Measurements from ENCODE around the gene GNAT2. TPM values are rescaled to one million over a fixed set of nuclear protein-coding genes. Genes with fewer than 3 reads are reported as not detected.

The GNAT2 gene
- total RNA-seq, 1 experiment from 2014 or later = 0.20 TPM

DNA sequence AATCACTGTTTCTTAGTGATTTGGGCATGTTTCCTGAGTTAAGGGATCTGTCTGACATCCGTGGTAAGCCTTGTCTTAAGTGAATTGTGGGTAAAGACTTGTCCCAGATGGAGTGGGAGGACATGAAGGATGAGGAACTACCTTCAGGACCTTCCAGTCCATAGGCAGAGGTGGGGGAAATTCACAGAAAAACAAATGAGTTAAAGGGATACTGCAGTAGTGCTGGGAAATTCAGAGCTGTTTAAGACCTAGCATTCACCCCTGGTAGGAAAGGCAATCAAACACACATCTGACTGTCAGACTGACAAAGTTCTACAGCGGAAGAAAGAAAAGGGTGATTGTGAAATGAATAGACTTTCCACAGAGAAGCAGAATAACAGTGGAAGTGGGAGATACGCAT is 3.0 kb downstream of the GNAT2 start:
- H3K9me3 Mint-ChIP-seq = no peaks in the 10 kb centered on the region
- Histone ChIP-seq H3K18ac (ENCODE audit: insufficient read length, low read depth, low read length) (no peak overlapping the region), H3K79me1 (ENCODE audit: insufficient read depth, low read depth, low read length, poor library complexity, severe bottlenecking) (no peaks in the 10 kb centered on the region), H4K20me1 (ENCODE audit: control insufficient read depth, insufficient read depth, insufficient read length) (peaks cover 1% of the 10 kb centered on the region), H3K14ac (ENCODE audit: insufficient read depth, low read length) (no peak overlapping the region), H2BK20ac (ENCODE audit: low read depth, low read length, poor library complexity, severe bottlenecking) (no peak overlapping the region), H4K5ac (ENCODE audit: insufficient read length, low read depth, low read length) (no peak overlapping the region), H3K56ac (ENCODE audit: insufficient read length, low read depth, low read length) (no peak overlapping the region), H2AK5ac (ENCODE audit: insufficient read length, low read length) (no peak overlapping the region), H3K27ac (ENCODE audit: insufficient read length, low read depth, low read length) (no peak overlapping the region), H2BK15ac (ENCODE audit: low read depth, low read length) (no peak overlapping the region), H3K23me2 (ENCODE audit: insufficient read length, low read depth, low read length, poor library complexity, severe bottlenecking) (peaks cover 12% of the 10 kb centered on the region), H3K79me2 (ENCODE audit: insufficient read depth, low read length) (peaks cover under 1% of the 10 kb centered on the region; the same call in 1 of the 2 replicates), H4K8ac (replicated peaks; ENCODE audit: insufficient read length, low read depth, low read length) (no peak overlapping the region), H2AFZ (ENCODE audit: low read length) (no peak overlapping the region), H3K27me3 (ENCODE audit: insufficient read depth, low read length) (no peaks in the 10 kb centered on the region), H3K4me2 (ENCODE audit: insufficient read depth, insufficient read length, low read length) (no peak overlapping the region), H2BK5ac (ENCODE audit: insufficient read length, low read length) (no peak overlapping the region), H3K23ac (ENCODE audit: insufficient read length, low read depth, low read length) (no peak overlapping the region), H3K9me3 (ENCODE audit: control insufficient read depth, low read depth, low read length) (no peaks in the 10 kb centered on the region), H4K91ac (ENCODE audit: insufficient read length, low read depth, low read length) (no peak overlapping the region), H2BK120ac (ENCODE audit: low read depth, low read length, poor library complexity, severe bottlenecking) (no peak overlapping the region), H3T11ph (ENCODE audit: low read length) (no peak overlapping the region), H2BK12ac (ENCODE audit: insufficient read length, low read depth, low read length) (no peak overlapping the region), H3K4ac (ENCODE audit: low read depth, low read length) (no peak overlapping the region), H3K4me1 (ENCODE audit: insufficient read depth, low read length) (no peaks in the 10 kb centered on the region; the same call in 1 of the 2 replicates), H3K9ac (ENCODE audit: extremely low read depth, insufficient read length, low read length) (no peak overlapping the region)
- no peak for DNase-seq
- H3K4me3 Mint-ChIP-seq = no peak overlapping the region; a peak in 1 of 5 replicates
- peaks cover 39 to 41% of the 10 kb centered on the region in 2 experiments for H3K4me1 Mint-ChIP-seq
- H3K27ac Mint-ChIP-seq = peak overlapping the region; percentile 4 to 93 (median 68); a peak in 3 of 7 replicates
- no CpG with 5 or more reads among the region's 3 CpGs for WGBS (ENCODE audit: extremely low coverage, insufficient read length, low lambda C conversion rate)
- no peaks in the 10 kb centered on the region for H3K36me3 Mint-ChIP-seq (ENCODE audit: insufficient read depth in 1 of 3, low read depth in 3 of 3)
- H3K27me3 Mint-ChIP-seq (ENCODE audit: low read depth) = no peaks in the 10 kb centered on the region
- TF ChIP-seq, protein P1, sequence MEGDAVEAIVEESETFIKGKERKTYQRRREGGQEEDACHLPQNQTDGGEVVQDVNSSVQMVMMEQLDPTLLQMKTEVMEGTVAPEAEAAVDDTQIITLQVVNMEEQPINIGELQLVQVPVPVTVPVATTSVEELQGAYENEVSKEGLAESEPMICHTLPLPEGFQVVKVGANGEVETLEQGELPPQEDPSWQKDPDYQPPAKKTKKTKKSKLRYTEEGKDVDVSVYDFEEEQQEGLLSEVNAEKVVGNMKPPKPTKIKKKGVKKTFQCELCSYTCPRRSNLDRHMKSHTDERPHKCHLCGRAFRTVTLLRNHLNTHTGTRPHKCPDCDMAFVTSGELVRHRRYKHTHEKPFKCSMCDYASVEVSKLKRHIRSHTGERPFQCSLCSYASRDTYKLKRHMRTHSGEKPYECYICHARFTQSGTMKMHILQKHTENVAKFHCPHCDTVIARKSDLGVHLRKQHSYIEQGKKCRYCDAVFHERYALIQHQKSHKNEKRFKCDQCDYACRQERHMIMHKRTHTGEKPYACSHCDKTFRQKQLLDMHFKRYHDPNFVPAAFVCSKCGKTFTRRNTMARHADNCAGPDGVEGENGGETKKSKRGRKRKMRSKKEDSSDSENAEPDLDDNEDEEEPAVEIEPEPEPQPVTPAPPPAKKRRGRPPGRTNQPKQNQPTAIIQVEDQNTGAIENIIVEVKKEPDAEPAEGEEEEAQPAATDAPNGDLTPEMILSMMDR (conservative IDR thresholded peaks at IDR 0.05) = no peak
